BLaER1 treated with 17β-estradiol and CSF1 and Interleukin-3, amounts not matched to agents 10 nM and 100 nM (cell line): ENCODE measurements around the gene MPC1.
"Not testable (repeated sequence)": the region's sequence is repeated elsewhere in the genome, so short reads cannot be mapped to it uniquely, and the experiment has no call there.

ENCODE experiments used
- H3K27ac ChIP-seq, 11 experiments: shearing (Covaris generic); formaldehyde crosslinking; 2 replicates each; pipeline ENCODE4 v1.8.1; 2022
- H3K27me3 ChIP-seq, 11 experiments: shearing (Covaris generic); formaldehyde crosslinking; 2 replicates each; pipeline ENCODE4 v1.8.1; 2022
- H3K36me3 ChIP-seq, 11 experiments: shearing (Covaris generic); formaldehyde crosslinking; 2 replicates each; pipeline ENCODE4 v1.8.1; 2022
- H3K4me1 ChIP-seq, 10 experiments: shearing (Covaris generic); formaldehyde crosslinking; 2 replicates each; pipeline ENCODE4 v1.8.1; 2022
- H3K4me2 ChIP-seq, 11 experiments: shearing (Covaris generic); formaldehyde crosslinking; 2 replicates each; pipeline ENCODE4 v1.8.1; 2022
- H3K4me3 ChIP-seq, 10 experiments: shearing (Covaris generic); formaldehyde crosslinking; 2 replicates each; pipeline ENCODE4 v1.8.1; 2022
- H3K9ac ChIP-seq, 11 experiments: shearing (Covaris generic); formaldehyde crosslinking; 2 replicates each; pipeline ENCODE4 v1.8.1; 2022
- H3K9me3 ChIP-seq, 11 experiments: shearing (Covaris generic); formaldehyde crosslinking; replicated peaks in 1 of 11; 2 replicates each; pipeline ENCODE4 v1.8.1; 2022
- H4K20me1 ChIP-seq, 11 experiments: shearing (Covaris generic); formaldehyde crosslinking; 2 replicates each; pipeline ENCODE4 v1.8.1; 2022
- Cebpa-rat ChIP-seq, 11 experiments: shearing (Covaris generic); IDR thresholded peaks; 2 replicates each; pipeline ENCODE4 v1.8.1; 2022

The MPC1 gene

GRCh38 chr6:166411721-166412151 lies 29.0 kb upstream of the MPC1 start:
- Histone ChIP-seq H3K4me1 (peaks cover 8 to 21% (median 14%) of the 10 kb centered on the region in 10 experiments; a peak in 15 of 20 replicates), H3K36me3 (peaks cover 0 to 15% (median 0%) of the 10 kb centered on the region in 11 experiments; a peak in 3 of 22 replicates), H4K20me1 (no peaks in the 10 kb centered on the region; a peak in 1 of 22 replicates), H3K4me2 (peak overlapping the region in 3 of 11 experiments; percentile 18 to 59 (median 27); a peak in 5 of 22 replicates), H3K9ac (no peak overlapping the region), H3K27ac (no peak overlapping the region), H3K4me3 (no peak overlapping the region), H3K27me3 (no peaks in the 10 kb centered on the region), H3K9me3 (0 out of 22 replicates have a peak, but pooled peaks cover 0 to 4% (median 0%) of the 10 kb centered on the region in 11 experiments)
- TF ChIP-seq Cebpa-rat (IDR thresholded peaks at IDR 0.05): no peak

- Histone ChIP-seq H3K9me3 (0 out of 22 replicates have a peak, but pooled peaks cover 0 to 4% (median 0%) of the 10 kb centered on the region in 11 experiments), H3K36me3 (peaks cover 0 to 13% (median 0%) of the 10 kb centered on the region in 11 experiments; a peak in 3 of 22 replicates), H3K4me3 (no peak overlapping the region), H3K4me1 (peaks cover 8 to 21% (median 14%) of the 10 kb centered on the region in 10 experiments; a peak in 15 of 20 replicates), H3K9ac (no peak overlapping the region), H3K27me3 (no peaks in the 10 kb centered on the region), H3K4me2 (peak overlapping the region in 3 of 11 experiments; percentile 18 to 59 (median 27); a peak in 4 of 22 replicates), H4K20me1 (no peaks in the 10 kb centered on the region; a peak in 1 of 22 replicates), H3K27ac (no peak overlapping the region)
- no peak for TF ChIP-seq Cebpa-rat (IDR thresholded peaks at IDR 0.05)
Measured at GRCh38 chr6:166411271-166411670, 28.5 kb upstream of the MPC1 start.

DNA sequence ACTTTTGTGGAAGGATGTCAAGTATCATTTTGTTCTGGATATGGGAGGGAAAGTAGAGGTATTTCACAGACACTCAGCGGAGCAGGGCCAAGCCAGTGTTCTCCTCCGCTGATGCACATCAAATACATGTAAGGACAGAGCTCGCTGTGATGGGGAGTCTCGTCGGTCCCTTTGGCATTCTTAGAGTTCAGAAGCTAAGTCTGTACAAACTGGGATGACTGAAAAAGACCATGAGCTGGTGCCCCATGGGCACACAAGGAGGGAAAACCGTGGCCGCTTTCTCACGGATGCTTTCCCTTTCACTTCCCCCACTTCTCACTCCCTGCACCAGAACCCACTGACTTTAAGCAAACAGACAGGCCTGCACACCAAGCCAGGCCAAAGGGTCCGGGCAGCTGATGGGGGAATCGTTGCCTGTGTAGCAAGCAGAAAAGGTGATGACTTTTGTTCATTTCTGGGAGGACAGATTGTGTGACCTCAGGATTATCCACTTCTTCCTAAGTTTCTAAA lies 27.7 kb upstream of the MPC1 start:
- H3K9ac ChIP-seq: peak overlapping the region in 2 of 11 experiments; percentile 13 to 38; a peak in 2 of 22 replicates
- no peaks in the 10 kb centered on the region for H3K27me3 ChIP-seq
- peak overlapping the region; percentile 12 to 79 (median 49) for H3K4me2 ChIP-seq
- H4K20me1 ChIP-seq: no peaks in the 10 kb centered on the region; a peak in 1 of 22 replicates
- peaks cover 8 to 21% (median 14%) of the 10 kb centered on the region in 10 experiments; a peak in 15 of 20 replicates for H3K4me1 ChIP-seq
- peaks cover 0 to 13% (median 0%) of the 10 kb centered on the region in 11 experiments; a peak in 2 of 22 replicates for H3K36me3 ChIP-seq
- no peak overlapping the region for H3K27ac ChIP-seq
- no peak overlapping the region for H3K4me3 ChIP-seq
- no peak for TF ChIP-seq Cebpa-rat (IDR thresholded peaks at IDR 0.05)
- H3K9me3 ChIP-seq: no peaks in the 10 kb centered on the region

DNA sequence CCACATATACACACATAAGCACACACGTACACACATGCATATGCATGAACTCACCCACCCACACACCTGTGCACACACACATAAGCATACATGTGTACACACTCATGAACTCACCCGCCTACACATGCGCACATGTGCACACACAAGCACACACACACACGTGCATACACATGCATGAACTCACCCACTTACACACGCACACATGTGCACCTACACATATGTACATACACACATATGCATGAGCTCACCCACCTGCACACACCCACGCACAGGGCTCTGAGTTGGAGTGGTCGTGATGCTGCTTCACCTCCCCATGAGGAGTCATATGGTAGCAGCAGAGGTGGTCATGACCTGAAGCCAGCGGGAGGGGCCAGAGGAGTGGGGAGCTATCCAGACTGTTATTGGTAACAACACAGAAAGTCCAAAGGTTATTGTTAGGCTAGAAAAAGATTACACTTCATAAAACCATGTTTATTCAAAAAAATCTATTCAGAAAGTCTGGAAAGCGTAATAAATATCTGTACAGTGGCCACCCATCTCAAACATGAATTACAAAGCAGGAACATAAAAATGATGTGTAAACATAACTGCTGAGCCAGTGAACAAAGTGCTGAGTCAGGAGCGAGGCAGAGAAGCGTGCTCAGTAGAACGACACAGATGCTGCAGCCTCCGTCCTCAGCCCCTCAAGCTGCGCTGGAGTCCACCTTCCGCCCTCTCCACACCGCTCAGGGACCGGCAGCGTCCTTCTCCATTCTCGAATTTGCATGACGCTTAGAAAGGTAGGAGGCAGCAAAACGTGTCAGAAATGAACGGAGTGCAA lies 26.4 kb upstream of the MPC1 start:
- no peak for TF ChIP-seq Cebpa-rat (IDR thresholded peaks at IDR 0.05)
- H3K4me2 ChIP-seq: no peak overlapping the region
- H3K4me3 ChIP-seq: no peak overlapping the region
- H4K20me1 ChIP-seq: no peaks in the 10 kb centered on the region; a peak in 1 of 22 replicates
- no peaks in the 10 kb centered on the region for H3K9me3 ChIP-seq
- peaks cover 0 to 13% (median 0%) of the 10 kb centered on the region in 11 experiments; a peak in 2 of 22 replicates for H3K36me3 ChIP-seq
- peaks cover 8 to 21% (median 14%) of the 10 kb centered on the region in 10 experiments; a peak in 15 of 20 replicates for H3K4me1 ChIP-seq
- no peak overlapping the region for H3K9ac ChIP-seq
- no peaks in the 10 kb centered on the region for H3K27me3 ChIP-seq
- no peak overlapping the region for H3K27ac ChIP-seq

GRCh38 chr6:166406197-166406596 lies 23.5 kb upstream of the MPC1 start:
- no peak overlapping the region for H3K4me3 ChIP-seq
- no peaks in the 10 kb centered on the region for H3K9me3 ChIP-seq
- no peak overlapping the region for H3K9ac ChIP-seq
- no peaks in the 10 kb centered on the region for H4K20me1 ChIP-seq
- H3K27me3 ChIP-seq: no peaks in the 10 kb centered on the region
- H3K27ac ChIP-seq: no peak overlapping the region
- no peak overlapping the region for H3K4me2 ChIP-seq
- no peak for TF ChIP-seq Cebpa-rat (IDR thresholded peaks at IDR 0.05)
- H3K36me3 ChIP-seq: no peaks in the 10 kb centered on the region
- peaks cover 6 to 21% (median 10%) of the 10 kb centered on the region in 10 experiments; a peak in 14 of 20 replicates for H3K4me1 ChIP-seq

GRCh38 chr6:166405386-166405785 lies 22.6 kb upstream of the MPC1 start:
- Histone ChIP-seq H3K4me1 (peaks cover 3 to 15% (median 4%) of the 10 kb centered on the region in 10 experiments; a peak in 13 of 20 replicates), H3K36me3 (no peaks in the 10 kb centered on the region), H3K27me3 (no peaks in the 10 kb centered on the region), H4K20me1 (no peaks in the 10 kb centered on the region), H3K27ac (no peak overlapping the region), H3K4me2 (no peak overlapping the region), H3K9ac (no peak overlapping the region), H3K4me3 (no peak overlapping the region), H3K9me3 (no peaks in the 10 kb centered on the region)
- TF ChIP-seq Cebpa-rat (IDR thresholded peaks at IDR 0.05): no peak

- no peak overlapping the region for H3K4me2 ChIP-seq
- no peak for TF ChIP-seq Cebpa-rat (IDR thresholded peaks at IDR 0.05)
- H3K4me3 ChIP-seq: no peak overlapping the region
- no peak overlapping the region for H3K27ac ChIP-seq
- H3K9ac ChIP-seq: no peak overlapping the region
- H3K36me3 ChIP-seq: no peaks in the 10 kb centered on the region
- H3K4me1 ChIP-seq: peaks cover 5 to 16% (median 9%) of the 10 kb centered on the region in 10 experiments; a peak in 19 of 20 replicates
- peaks cover 0 to 5% (median 0%) of the 10 kb centered on the region in 11 experiments; a peak in 5 of 22 replicates for H3K9me3 ChIP-seq
- no peaks in the 10 kb centered on the region for H4K20me1 ChIP-seq
- no peaks in the 10 kb centered on the region for H3K27me3 ChIP-seq
Measured at GRCh38 chr6:166402582-166403277, 20.0 kb upstream of the MPC1 start.

GRCh38 chr6:166400649-166401250 lies 18.0 kb upstream of the MPC1 start:
- not testable (repeated sequence) for H3K4me3 ChIP-seq, H4K20me1 ChIP-seq, H3K27me3 ChIP-seq, H3K9ac ChIP-seq, H3K36me3 ChIP-seq, H3K9me3 ChIP-seq, H3K27ac ChIP-seq
- peak overlapping the region in 1 of 11 experiments; percentile 38; a peak in 1 of 22 replicates for H3K4me2 ChIP-seq
- peaks cover 6 to 25% (median 16%) of the 10 kb centered on the region in 10 experiments; a peak in 19 of 20 replicates for H3K4me1 ChIP-seq
